Smooth muscle cell (in vitro differentiated cells): ENCODE measurements around the gene EEF2. TPM values are rescaled to one million over a fixed set of nuclear protein-coding genes. Genes with fewer than 3 reads are reported as not detected.
"Not testable (repeated sequence)": the region's sequence is repeated elsewhere in the genome, so short reads cannot be mapped to it uniquely, and the experiment has no call there.

Experiments used
- DNase-seq: peaks from one replicate; lab custom pipeline; 2025; ENCODE audit not compliant: unreplicated experiment; lab: John Stamatoyannopoulos, UW
- H2AFZ ChIP-seq: fragments of 200-600 bp; sonication (generic); 2 replicates; pipeline ENCODE4 v1.6.0; 2016; ENCODE audit warnings: antibody characterized with exemption, low read depth, mild to moderate bottlenecking
- H3F3A ChIP-seq: fragments of 200-600 bp; sonication (generic); 2 replicates; pipeline ENCODE4 v1.6.0; 2017; ENCODE audit warnings: antibody characterized with exemption, low read depth
- H3K27ac ChIP-seq: fragments of 200-600 bp; sonication (generic); 2 replicates; pipeline ENCODE4 v1.5.1; 2016; ENCODE audit warnings: low read depth, mild to moderate bottlenecking
- H3K27me3 ChIP-seq: fragments of 200-600 bp; sonication (generic); 2 replicates; pipeline ENCODE4 v1.6.1; 2016; ENCODE audit warnings: low read depth, mild to moderate bottlenecking
- H3K36me3 ChIP-seq: fragments of 200-600 bp; sonication (generic); 2 replicates; pipeline ENCODE4 v1.5.1; 2016; ENCODE audit warnings: low read depth
- H3K4me1 ChIP-seq: fragments of 200-600 bp; sonication (generic); 2 replicates; pipeline ENCODE4 v1.5.1; 2016; ENCODE audit warnings: low read depth
- H3K4me2 ChIP-seq: fragments of 200-600 bp; sonication (generic); 2 replicates; pipeline ENCODE4 v1.6.0; 2016; ENCODE audit warnings: mild to moderate bottlenecking
- H3K4me3 ChIP-seq: fragments of 200-600 bp; sonication (generic); 2 replicates; pipeline ENCODE4 v1.5.1; 2016; ENCODE audit warnings: mild to moderate bottlenecking
- H3K79me2 ChIP-seq: fragments of 200-600 bp; sonication (generic); 2 replicates; pipeline ENCODE4 v1.6.0; 2016; ENCODE audit warnings: low read depth, mild to moderate bottlenecking
- H3K9ac ChIP-seq: fragments of 200-600 bp; sonication (generic); 2 replicates; pipeline ENCODE4 v1.6.0; 2016; ENCODE audit warnings: low read depth
- H3K9me3 ChIP-seq: fragments of 200-600 bp; sonication (generic); replicated peaks from 2 replicates; pipeline ENCODE4 v1.5.1; 2016; ENCODE audit warnings: low read depth
- H4K20me1 ChIP-seq: fragments of 200-600 bp; sonication (generic); 2 replicates; pipeline ENCODE4 v1.6.0; 2016; ENCODE audit warnings: low read depth
- WGBS: methylation state at CpG from one replicate; pipeline ENCODE4 v1.1.7; 2016; ENCODE audit warnings: low lambda C conversion rate; 5-methylcytosine and 5-hydroxymethylcytosine counted together
- polyA plus RNA-seq: library from polyadenylated mRNA; unstranded; fragments of >200 nt; fragmentation: Nextera tagmentation; extraction: Ambion mirVana; gene quantifications from 2 replicates; pipeline ENCODE4 v1.2.1, GENCODE V29; 2016
- total RNA-seq: library from RNA; depleted of rRNA; stranded (reverse); fragments of >200 nt; gene quantifications from 2 replicates; pipeline ENCODE4 v1.2.3, GENCODE V29; 2014
- TF ChIP-seq, protein P1 (sequence below): fragments of 200-600 bp; sonication (generic); IDR thresholded peaks from 2 replicates; pipeline ENCODE4 v1.5.1; 2017; ENCODE audit warnings: borderline replicate concordance, mild to moderate bottlenecking, antibody characterized with exemption; ENCODE audit not compliant: insufficient read depth, poor library complexity, severe bottlenecking

The EEF2 gene
- total and polyA plus RNA-seq, 2 experiments from 2014 or later, result 365 to 903 TPM

DNA sequence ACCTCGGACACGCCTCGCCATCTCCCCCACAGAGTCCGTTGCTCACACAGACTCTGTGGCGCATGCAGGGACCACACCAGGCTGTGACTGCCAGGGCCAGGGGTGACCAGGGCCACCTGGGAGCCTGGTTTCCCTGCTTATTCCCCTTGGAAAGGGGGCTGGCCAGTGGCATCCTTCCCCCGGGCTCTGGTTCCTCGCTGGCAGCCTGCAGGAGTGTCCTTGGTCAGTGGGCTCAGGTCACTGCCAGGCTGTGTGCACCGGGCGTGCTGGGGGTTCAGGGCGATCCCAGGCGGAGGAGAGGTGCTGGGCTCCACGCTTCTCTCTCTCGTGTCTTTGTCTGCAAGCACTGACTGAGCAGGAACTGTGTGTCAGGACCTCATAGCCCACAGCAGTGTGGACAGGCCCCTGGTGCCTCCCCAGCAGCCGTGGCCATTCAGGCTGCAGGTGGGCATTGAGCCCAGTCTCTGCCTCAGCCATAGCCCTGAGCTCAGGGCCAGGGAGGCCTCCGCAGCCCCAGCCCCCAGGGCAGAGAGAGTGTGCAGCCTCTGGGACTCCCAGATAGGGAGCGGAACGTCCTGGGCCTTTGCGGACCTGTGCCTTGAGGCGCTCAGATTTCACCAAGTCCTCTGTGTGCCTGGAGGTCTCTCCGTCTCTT, 28.8 kb upstream of the EEF2 start:
- TF ChIP-seq, protein P1, sequence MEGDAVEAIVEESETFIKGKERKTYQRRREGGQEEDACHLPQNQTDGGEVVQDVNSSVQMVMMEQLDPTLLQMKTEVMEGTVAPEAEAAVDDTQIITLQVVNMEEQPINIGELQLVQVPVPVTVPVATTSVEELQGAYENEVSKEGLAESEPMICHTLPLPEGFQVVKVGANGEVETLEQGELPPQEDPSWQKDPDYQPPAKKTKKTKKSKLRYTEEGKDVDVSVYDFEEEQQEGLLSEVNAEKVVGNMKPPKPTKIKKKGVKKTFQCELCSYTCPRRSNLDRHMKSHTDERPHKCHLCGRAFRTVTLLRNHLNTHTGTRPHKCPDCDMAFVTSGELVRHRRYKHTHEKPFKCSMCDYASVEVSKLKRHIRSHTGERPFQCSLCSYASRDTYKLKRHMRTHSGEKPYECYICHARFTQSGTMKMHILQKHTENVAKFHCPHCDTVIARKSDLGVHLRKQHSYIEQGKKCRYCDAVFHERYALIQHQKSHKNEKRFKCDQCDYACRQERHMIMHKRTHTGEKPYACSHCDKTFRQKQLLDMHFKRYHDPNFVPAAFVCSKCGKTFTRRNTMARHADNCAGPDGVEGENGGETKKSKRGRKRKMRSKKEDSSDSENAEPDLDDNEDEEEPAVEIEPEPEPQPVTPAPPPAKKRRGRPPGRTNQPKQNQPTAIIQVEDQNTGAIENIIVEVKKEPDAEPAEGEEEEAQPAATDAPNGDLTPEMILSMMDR, result no peak
- 98% methylated on average over 20 of the region's 20 CpGs for WGBS
- peaks cover 94% of the 10 kb centered on the region for H4K20me1 ChIP-seq
- no peaks in the 10 kb centered on the region for H3K27me3 ChIP-seq
- H3K4me1 ChIP-seq, result peaks cover 3% of the 10 kb centered on the region
- DNase-seq, result no peak
- no peak overlapping the region for H3K27ac ChIP-seq
- no peak overlapping the region for H2AFZ ChIP-seq
- no peaks in the 10 kb centered on the region for H3F3A ChIP-seq
- no peak overlapping the region for H3K4me2 ChIP-seq
- no peak overlapping the region for H3K9ac ChIP-seq
- no peaks in the 10 kb centered on the region for H3K36me3 ChIP-seq
- H3K9me3 ChIP-seq, result no peaks in the 10 kb centered on the region
- H3K4me3 ChIP-seq, result no peak overlapping the region
- H3K79me2 ChIP-seq, result peaks cover 51% of the 10 kb centered on the region

DNA sequence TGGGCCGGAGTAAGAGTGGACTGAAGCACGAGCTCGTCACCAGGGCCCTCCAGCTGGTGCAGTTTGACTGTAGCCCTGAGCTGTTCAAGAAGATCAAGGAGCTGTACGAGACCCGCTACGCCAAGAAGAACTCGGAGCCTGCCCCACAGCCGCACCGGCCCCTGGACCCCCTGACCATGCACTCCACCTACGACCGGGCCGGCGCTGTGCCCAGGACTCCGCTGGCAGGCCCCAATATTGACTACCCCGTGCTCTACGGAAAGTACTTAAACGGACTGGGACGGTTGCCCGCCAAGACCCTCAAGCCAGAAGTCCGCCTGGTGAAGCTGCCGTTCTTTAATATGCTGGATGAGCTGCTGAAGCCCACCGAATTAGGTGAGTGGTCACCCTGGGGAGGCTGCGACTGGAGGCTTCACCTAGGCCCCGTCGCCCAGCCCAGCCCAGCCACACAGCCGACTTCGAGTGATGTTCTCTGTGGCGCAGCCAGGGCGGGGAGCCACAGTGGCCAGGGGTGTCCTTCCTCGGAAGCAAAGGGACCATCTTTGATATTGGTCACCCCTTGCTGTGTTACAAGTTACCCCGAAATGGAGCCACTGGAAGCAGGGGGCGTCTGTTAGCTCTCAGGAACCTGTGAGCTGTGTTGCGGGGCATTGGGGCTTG, 27.8 kb upstream of the EEF2 start:
- DNase-seq, result no peak
- H3F3A ChIP-seq, result no peaks in the 10 kb centered on the region
- no peaks in the 10 kb centered on the region for H3K36me3 ChIP-seq
- H3K79me2 ChIP-seq, result peaks cover 54% of the 10 kb centered on the region
- H3K4me1 ChIP-seq, result peaks cover 10% of the 10 kb centered on the region
- no peak overlapping the region for H2AFZ ChIP-seq
- 97% methylated on average over 33 of the region's 33 CpGs for WGBS
- H4K20me1 ChIP-seq, result peaks cover 94% of the 10 kb centered on the region
- H3K9me3 ChIP-seq, result no peaks in the 10 kb centered on the region
- no peak overlapping the region for H3K27ac ChIP-seq
- no peak overlapping the region for H3K4me2 ChIP-seq
- no peaks in the 10 kb centered on the region for H3K27me3 ChIP-seq
- H3K9ac ChIP-seq, result no peak overlapping the region
- TF ChIP-seq, protein P1, result no peak
- H3K4me3 ChIP-seq, result no peak overlapping the region

DNA sequence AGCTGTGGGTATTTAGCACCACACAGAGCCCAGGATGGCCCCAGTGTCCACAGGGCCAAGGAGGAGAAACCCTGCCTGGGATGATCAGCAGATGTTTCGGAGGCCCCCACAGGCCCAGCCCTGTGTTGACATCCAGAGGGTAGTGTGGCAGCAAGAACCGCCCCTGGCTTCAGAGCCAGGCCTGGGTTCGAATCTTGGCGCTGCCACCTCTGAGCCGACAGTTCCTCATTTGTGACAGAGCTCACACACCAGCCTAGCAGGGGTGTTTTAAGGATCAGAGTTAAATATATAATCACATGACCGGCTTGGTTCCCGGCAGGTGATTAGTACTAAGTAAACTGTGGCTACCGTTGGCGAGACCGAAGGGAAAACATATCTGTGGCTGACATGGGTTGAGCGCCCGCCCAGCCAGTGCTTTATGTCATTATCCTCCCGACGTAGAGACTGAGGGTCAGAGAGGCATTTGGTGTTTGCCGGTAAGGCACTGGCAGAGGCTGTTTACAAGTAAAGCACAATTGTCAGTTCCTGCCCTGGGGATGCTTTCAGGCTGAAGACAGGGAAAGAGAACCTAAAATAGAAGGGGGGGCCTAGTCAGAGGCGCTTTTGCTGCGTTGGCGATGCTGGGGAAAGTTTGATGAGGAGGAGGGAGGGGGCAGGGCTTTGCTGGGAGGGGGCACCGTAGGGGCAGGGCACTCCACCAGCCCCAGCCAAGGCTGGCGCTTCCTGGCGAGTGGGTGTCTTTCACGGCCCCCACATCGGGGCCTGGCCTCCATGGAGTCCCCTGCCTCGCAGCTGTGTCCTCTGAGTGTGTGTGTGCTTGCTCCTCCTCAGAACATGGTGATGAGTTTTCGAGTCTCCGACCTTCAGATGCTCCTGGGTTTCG, 27.1 kb upstream of the EEF2 start:
- peaks cover 87% of the 10 kb centered on the region for H4K20me1 ChIP-seq

DNA sequence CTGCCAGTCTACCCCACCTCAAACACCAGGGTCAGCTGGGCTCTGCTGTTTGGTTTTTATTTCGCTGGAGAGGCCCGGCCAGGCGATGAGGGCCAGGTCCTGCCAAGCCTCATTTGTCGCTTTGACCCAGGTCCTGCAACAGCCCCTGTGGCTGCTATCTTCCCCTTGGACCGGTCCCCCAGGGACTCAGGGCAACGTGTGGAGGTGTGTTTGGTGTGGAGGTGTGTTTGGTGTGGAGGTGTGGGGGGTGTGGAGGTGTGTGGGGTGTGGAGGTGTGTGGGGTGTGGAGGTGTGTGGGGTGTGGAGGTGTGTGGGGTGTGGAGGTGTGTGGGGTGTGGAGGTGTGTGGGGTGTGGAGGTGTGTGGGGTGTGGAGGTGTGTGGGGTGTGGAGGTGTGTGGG, 26.2 kb upstream of the EEF2 start:
- not testable (repeated sequence) for H3K27me3 ChIP-seq, H3K4me2 ChIP-seq, H3K4me3 ChIP-seq, H3K36me3 ChIP-seq, H2AFZ ChIP-seq, H3K9me3 ChIP-seq, H3F3A ChIP-seq, DNase-seq, H3K27ac ChIP-seq, H3K9ac ChIP-seq
- Histone ChIP-seq H3K79me2 (peaks cover 47% of the 10 kb centered on the region), H4K20me1 (peaks cover 78% of the 10 kb centered on the region), H3K4me1 (peaks cover 15% of the 10 kb centered on the region)
- WGBS, result 93% methylated on average over 6 of the region's 6 CpGs

More for the DNA sequence above, 27.1 kb upstream of the EEF2 start:
- no peak for DNase-seq
- Histone ChIP-seq H3K4me2 (no peak overlapping the region), H3K27me3 (no peaks in the 10 kb centered on the region), H3K9ac (no peak overlapping the region), H3F3A (no peaks in the 10 kb centered on the region), H2AFZ (no peak overlapping the region), H3K36me3 (no peaks in the 10 kb centered on the region), H3K4me3 (no peak overlapping the region), H3K79me2 (peaks cover 53% of the 10 kb centered on the region), H3K27ac (no peak overlapping the region), H3K4me1 (peaks cover 10% of the 10 kb centered on the region), H3K9me3 (no peaks in the 10 kb centered on the region)
- TF ChIP-seq, protein P1, result no peak
- WGBS, result 96% methylated on average over 26 of the region's 27 CpGs
